K562 (cell line): ENCODE measurements around the gene GRIP1. TPM values are rescaled to one million over a fixed set of nuclear protein-coding genes. Genes with fewer than 3 reads are reported as not detected.

Experiments used
- ATAC-seq: fragments of 200-7000 bp; cut with Tn5 transposase; 3 replicates; pipeline ENCODE4 v1.9.1; 2020; ENCODE audit warnings: moderate library complexity
- BruUV-seq: library from RNA; stranded (reverse); fragments of 400-500 nt; replicated peaks from 2 replicates; lab custom pipeline; 2021; lab: Mats Ljungman, UMichigan
- CTCF ChIA-PET: fragments of 300-600 bp; formaldehyde crosslinking; extraction: SDS; loops from one replicate; lab custom pipeline; 2021; ENCODE audit warnings: low intra/inter-chr PET ratio; lab: Yijun Ruan, JAX
- POLR2A ChIA-PET: fragments of 300-600, 350-650 bp; sonication (Branson Sonifier 250); formaldehyde crosslinking; extraction: SDS; loops from one replicate; lab custom pipeline; 2021; ENCODE audit warnings: antibody characterized with exemption, inconsistent platforms; lab: Yijun Ruan, JAX
- DNase-seq, 4 experiments: peaks; one replicate each; pipeline versions ENCODE4 v3.0.0 to v3.0.0-alpha.2; 2011 to 2018; ENCODE audit warnings: low spot score in 3 of 4, mixed read lengths in 3 of 4; ENCODE audit errors: extremely low read depth in 1 of 4
- FAIRE-seq: peaks from 2 replicates; lab custom pipeline; 2011; peaks lifted over from hg19 to GRCh38; lab: Jason Lieb, UNC
- H2AFZ ChIP-seq: 2 replicates; pipeline ENCODE4 v1.6.0; 2011; ENCODE audit warnings: low read depth, low read length, control low read depth, inconsistent platforms
- H3K27ac ChIP-seq: fragments of 200-600 bp; 3 replicates; pipeline ENCODE4 v1.8.0; 2011; ENCODE audit warnings: low read depth, mild to moderate bottlenecking, control low read depth, inconsistent platforms, low read length, moderate library complexity, mixed read lengths; ENCODE audit errors: extremely low read depth
- H3K27me3 ChIP-seq, 2 experiments: fragments of 300-600 bp in 1 of 2; 2 replicates in 1 of 2; 3 replicates in 1 of 2; pipeline versions ENCODE4 v1.6.0 to v1.8.0; 2011; ENCODE audit warnings: inconsistent platforms in 2 of 2, low read length in 2 of 2, mild to moderate bottlenecking in 1 of 2, mixed read lengths in 1 of 2, moderate library complexity in 1 of 2; ENCODE audit not compliant: control insufficient read depth in 2 of 2, insufficient read depth in 2 of 2
- H3K36me3 ChIP-seq: fragments of 300-600 bp; 3 replicates; pipeline ENCODE4 v1.8.0; 2011; ENCODE audit warnings: mild to moderate bottlenecking, low read length, inconsistent platforms; ENCODE audit not compliant: control insufficient read depth, insufficient read depth
- H3K4me1 ChIP-seq, 2 experiments: fragments of 200-600 bp in 1 of 2; replicated peaks in 1 of 2; 2 replicates in 1 of 2; 3 replicates in 1 of 2; pipeline versions ENCODE4 v1.5.1 to v1.8.0; 2011; ENCODE audit warnings: inconsistent platforms in 2 of 2, low read length in 2 of 2, mild to moderate bottlenecking in 1 of 2, mixed read lengths in 1 of 2, moderate library complexity in 1 of 2; ENCODE audit not compliant: control insufficient read depth in 2 of 2, insufficient read depth in 2 of 2
- H3K4me2 ChIP-seq: 2 replicates; pipeline ENCODE4 v1.6.1; 2011; ENCODE audit warnings: low read length, control low read depth, inconsistent platforms, mixed read lengths; ENCODE audit not compliant: insufficient read depth
- H3K4me3 ChIP-seq: fragments of 200-600 bp; sonication (generic), shearing (Covaris generic); 2 replicates; pipeline ENCODE4 v1.5.1; 2016; ENCODE audit warnings: control low read depth, inconsistent platforms
- H3K79me2 ChIP-seq: fragments of 200-600 bp; 3 replicates; pipeline ENCODE4 v1.8.0; 2011; ENCODE audit warnings: low read length, inconsistent platforms; ENCODE audit not compliant: control insufficient read depth, insufficient read depth
- H3K9ac ChIP-seq, 2 experiments: 2 replicates each; pipeline versions ENCODE4 v1.6.0 to v1.6.1; 2011; ENCODE audit warnings: low read depth in 2 of 2, low read length in 2 of 2, control low read depth in 1 of 2, inconsistent platforms in 1 of 2, mild to moderate bottlenecking in 1 of 2, mixed read lengths in 1 of 2; ENCODE audit not compliant: insufficient read depth in 1 of 2
- H3K9me1 ChIP-seq: one replicate; pipeline ENCODE4 v1.6.0; 2011; ENCODE audit warnings: inconsistent platforms, mild to moderate bottlenecking, low read length, moderate library complexity; ENCODE audit not compliant: control insufficient read depth, insufficient read depth
- H3K9me3 ChIP-seq: replicated peaks from 2 replicates; pipeline ENCODE4 v1.5.1; 2011; ENCODE audit warnings: low read depth, low read length, inconsistent platforms; ENCODE audit not compliant: control insufficient read depth, insufficient read depth
- H4K20me1 ChIP-seq: replicated peaks from 2 replicates; pipeline ENCODE4 v1.6.1; 2011; ENCODE audit warnings: low read length, inconsistent platforms, mixed read lengths; ENCODE audit not compliant: control insufficient read depth, insufficient read depth
- FUS ChIP-seq: fragments of 200-400 bp; formaldehyde crosslinking; optimal IDR thresholded peaks from 2 replicates; pipeline ENCODE3; 2017; ENCODE audit warnings: low read depth, low read length
- MLLT1 ChIP-seq, 2 experiments: fragments of 450-650 bp; IDR thresholded peaks; 2 replicates each; pipeline ENCODE4 v1.6.1; 2016
- RB1 ChIP-seq: fragments of 450-650 bp; IDR thresholded peaks from 2 replicates; pipeline ENCODE4 v1.6.1; 2017; ENCODE audit warnings: low read depth, mild to moderate bottlenecking
- RBM17 ChIP-seq: fragments of 200-400 bp; formaldehyde crosslinking; IDR thresholded peaks from 2 replicates; pipeline ENCODE4 v1.6.1; 2017; ENCODE audit warnings: low read depth, mild to moderate bottlenecking, low read length, borderline replicate concordance
- SMAD4 ChIP-seq: fragments of 250-450 bp; sonication (Bioruptor Pico); conservative IDR thresholded peaks from 2 replicates; pipeline ENCODE4 v1.8.0; 2021; ENCODE audit warnings: inconsistent platforms, mild to moderate bottlenecking, moderate library complexity
- WHSC1 ChIP-seq: IDR thresholded peaks from one replicate; pipeline ENCODE4 v1.6.1; 2012; ENCODE audit warnings: low read length, control low read depth, inconsistent platforms
- ZKSCAN1 ChIP-seq: fragments of 150-350 bp; IDR thresholded peaks from 2 replicates; pipeline ENCODE4 v1.6.1; 2016; ENCODE audit warnings: low read depth, low read length
- ZNF707 ChIP-seq: fragments of 250-450 bp; sonication (Bioruptor Pico); conservative IDR thresholded peaks from 2 replicates; pipeline ENCODE4 v1.8.0; 2022; ENCODE audit warnings: inconsistent platforms, mild to moderate bottlenecking, moderate library complexity
- ZSCAN32 ChIP-seq: fragments of 450-650 bp; formaldehyde crosslinking; IDR thresholded peaks from 2 replicates; pipeline ENCODE4 v1.4.0; 2020; ENCODE audit warnings: mild to moderate bottlenecking, moderate library complexity
- WGBS: fragments of 100-300 bp; shearing (Covaris generic); methylation state at CpG from one replicate; pipeline ENCODE4 v1.1.6; 2016; ENCODE audit warnings: low coverage, mixed read lengths; ENCODE audit not compliant: insufficient coverage; ENCODE audit errors: missing lambda C conversion rate; 5-methylcytosine and 5-hydroxymethylcytosine counted together
- in situ Hi-C: fragments of 300-500 bp; cut with MboI; formaldehyde crosslinking; loops from 4 replicates; pipeline ENCODE4 v1.15.0; 2018; ENCODE audit warnings: inconsistent platforms, mixed read lengths
- intact Hi-C: fragments of 100-400 bp; cut with micrococcal nuclease; formaldehyde crosslinking; loops from 2 replicates; pipeline ENCODE4 v1.14.2; 2022
- polyA plus RNA-seq, 8 experiments: library from polyadenylated mRNA; depleted of rRNA in 4 of 8; stranded (reverse) in 5 of 8; unstranded in 3 of 8; fragments of >200 nt; fragmentation: Nextera tagmentation in 2 of 8; fragmentation: Illumina TruSeq in 1 of 8; extraction: Ambion mirVana in 2 of 8; extraction: Trizol in 1 of 8; gene quantifications; 2 replicates each; pipeline versions ENCODE4 v1.2.1 to v1.2.3, GENCODE V29; 2011 to 2014; ENCODE audit warnings: inconsistent platforms in 1 of 8, missing spikeins in 1 of 8
- total RNA-seq, 7 experiments: library from RNA; depleted of rRNA in 6 of 7; stranded (reverse); fragments of >200 nt in 6 of 7; fragmentation: Illumina TruSeq in 2 of 7; extraction: Trizol in 2 of 7; gene quantifications; 2 replicates each; pipeline versions ENCODE4 v1.2.1 to v1.2.3, GENCODE V29; 2011 to 2021; ENCODE audit warnings: low replicate concordance in 1 of 7
- TF ChIP-seq, protein P1 (sequence below), 2 experiments: fragments of 450-650 bp in 1 of 2; sonication (generic) in 1 of 2; formaldehyde crosslinking in 1 of 2; IDR thresholded peaks in 1 of 2; conservative IDR thresholded peaks in 1 of 2; 2 replicates each; pipeline versions ENCODE4 v1.6.1 to v1.8.1; 2016 to 2023; ENCODE audit warnings: mild to moderate bottlenecking in 2 of 2, moderate library complexity in 2 of 2, inconsistent platforms in 1 of 2, missing genetic modification reagents in 1 of 2
- TF ChIP-seq, protein P2 (sequence below): fragments of 450-650 bp; formaldehyde crosslinking; conservative IDR thresholded peaks from 2 replicates; pipeline ENCODE4 v1.4.0; 2022; ENCODE audit warnings: mild to moderate bottlenecking, missing genetic modification characterization

The GRIP1 gene
- total and polyA plus RNA-seq, 9 of the 15 experiments (the other 6 are each of a cell fraction or from before 2014, with no cell fraction given), result 0.28 to 1.2 (median 0.45) TPM

- no peaks in the 10 kb centered on the region for H3K27me3 ChIP-seq
- H3K4me2 ChIP-seq, result no peak overlapping the region
- intact Hi-C loops, result no loop called here
- no peak overlapping the region for H3K9ac ChIP-seq
- FAIRE-seq (no peak), ATAC-seq (no peak), DNase-seq (no peak)
- TF ChIP-seq, protein P1, sequence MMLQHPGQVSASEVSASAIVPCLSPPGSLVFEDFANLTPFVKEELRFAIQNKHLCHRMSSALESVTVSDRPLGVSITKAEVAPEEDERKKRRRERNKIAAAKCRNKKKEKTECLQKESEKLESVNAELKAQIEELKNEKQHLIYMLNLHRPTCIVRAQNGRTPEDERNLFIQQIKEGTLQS (IDR thresholded peaks at IDR 0.05), result 0 out of 2 replicates have a peak, but pooled peaks have one; percentile 32
- TF ChIP-seq, protein P1 (CRISPR knock-in tag; conservative IDR thresholded peaks at IDR 0.05), result no peak
- TF ChIP-seq ZKSCAN1, result no peak
- no peaks in the 10 kb centered on the region for H3K36me3 ChIP-seq
- no TSS peak for BruUV-seq
- in situ Hi-C loops, result no loop called here
- no peak overlapping the region for H2AFZ ChIP-seq
- H3K9me3 ChIP-seq, result no peaks in the 10 kb centered on the region
- no peaks in the 10 kb centered on the region for H3K9me1 ChIP-seq
- H3K4me3 ChIP-seq, result no peak overlapping the region
- H3K79me2 ChIP-seq, result no peaks in the 10 kb centered on the region
- H3K4me1 ChIP-seq, result no peaks in the 10 kb centered on the region
- H3K27ac ChIP-seq, result no peak overlapping the region
- no peaks in the 10 kb centered on the region for H4K20me1 ChIP-seq
- CTCF ChIA-PET, result no interaction called here
- POLR2A ChIA-PET, result no interaction called here
- 10% methylated on average over 4 of the region's 4 CpGs for WGBS
These were observed 94.2 kb downstream of the GRIP1 start for GRCh38 chr12:66584673-66585072.

DNA sequence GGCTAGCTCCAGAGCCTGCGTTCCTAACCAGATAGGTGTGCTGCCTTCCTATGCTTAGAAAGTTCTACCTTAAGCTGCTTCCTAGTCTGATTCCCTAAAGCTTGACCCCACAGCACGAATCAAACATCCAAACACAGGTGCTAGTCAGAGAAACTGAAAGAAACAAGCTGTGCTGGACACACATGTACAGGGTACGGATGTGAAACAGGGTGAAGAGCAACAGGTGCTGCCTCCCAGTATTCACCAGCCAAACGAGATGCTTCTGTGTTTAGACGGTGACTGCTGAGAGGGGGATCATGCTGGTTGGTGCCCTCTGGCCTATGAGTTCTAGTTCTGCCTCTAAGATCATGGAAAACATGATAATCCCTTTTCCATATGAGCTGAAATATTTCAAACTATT is 105.3 kb downstream of the GRIP1 start:
- Histone ChIP-seq H4K20me1 (no peaks in the 10 kb centered on the region), H3K27me3 (no peaks in the 10 kb centered on the region), H2AFZ (no peak overlapping the region), H3K36me3 (no peaks in the 10 kb centered on the region), H3K27ac (no peak overlapping the region), H3K4me1 (no peaks in the 10 kb centered on the region), H3K9me3 (no peaks in the 10 kb centered on the region), H3K4me2 (no peak overlapping the region), H3K79me2 (no peaks in the 10 kb centered on the region), H3K9ac (no peak overlapping the region), H3K9me1 (no peaks in the 10 kb centered on the region), H3K4me3 (no peak overlapping the region)
- intact Hi-C loops, result no loop called here
- in situ Hi-C loops, result no loop called here
- BruUV-seq, result no TSS peak
- ChIA-PET CTCF (no interaction called here), POLR2A (interaction anchor here (0.6 kb wide), 1 partner anchor 972 kb away, joined by 3 read pairs; no protein-coding TSS in a partner anchor)
- ATAC-seq (no peak), FAIRE-seq (no peak), DNase-seq (no peak)
- 0% methylated on average over 5 of the region's 5 CpGs for WGBS
- TF ChIP-seq SMAD4 (CRISPR knock-in tag), result no peak
- TF ChIP-seq, protein P2, sequence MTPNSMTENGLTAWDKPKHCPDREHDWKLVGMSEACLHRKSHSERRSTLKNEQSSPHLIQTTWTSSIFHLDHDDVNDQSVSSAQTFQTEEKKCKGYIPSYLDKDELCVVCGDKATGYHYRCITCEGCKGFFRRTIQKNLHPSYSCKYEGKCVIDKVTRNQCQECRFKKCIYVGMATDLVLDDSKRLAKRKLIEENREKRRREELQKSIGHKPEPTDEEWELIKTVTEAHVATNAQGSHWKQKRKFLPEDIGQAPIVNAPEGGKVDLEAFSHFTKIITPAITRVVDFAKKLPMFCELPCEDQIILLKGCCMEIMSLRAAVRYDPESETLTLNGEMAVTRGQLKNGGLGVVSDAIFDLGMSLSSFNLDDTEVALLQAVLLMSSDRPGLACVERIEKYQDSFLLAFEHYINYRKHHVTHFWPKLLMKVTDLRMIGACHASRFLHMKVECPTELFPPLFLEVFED (CRISPR knock-in tag), result no peak
- no peak for TF ChIP-seq FUS
- TF ChIP-seq WHSC1, result no peak
- no peak for TF ChIP-seq RB1
- no peak for TF ChIP-seq ZNF707 (CRISPR knock-in tag)
- no peak for TF ChIP-seq RBM17
- no peak for TF ChIP-seq ZSCAN32 (CRISPR knock-in tag)
- TF ChIP-seq MLLT1 (IDR thresholded peaks at IDR 0.05), result no peak
